ENCODE data around the gene OR8D2.

Gene OR8D2, protein sequence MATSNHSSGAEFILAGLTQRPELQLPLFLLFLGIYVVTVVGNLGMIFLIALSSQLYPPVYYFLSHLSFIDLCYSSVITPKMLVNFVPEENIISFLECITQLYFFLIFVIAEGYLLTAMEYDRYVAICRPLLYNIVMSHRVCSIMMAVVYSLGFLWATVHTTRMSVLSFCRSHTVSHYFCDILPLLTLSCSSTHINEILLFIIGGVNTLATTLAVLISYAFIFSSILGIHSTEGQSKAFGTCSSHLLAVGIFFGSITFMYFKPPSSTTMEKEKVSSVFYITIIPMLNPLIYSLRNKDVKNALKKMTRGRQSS

DNA sequence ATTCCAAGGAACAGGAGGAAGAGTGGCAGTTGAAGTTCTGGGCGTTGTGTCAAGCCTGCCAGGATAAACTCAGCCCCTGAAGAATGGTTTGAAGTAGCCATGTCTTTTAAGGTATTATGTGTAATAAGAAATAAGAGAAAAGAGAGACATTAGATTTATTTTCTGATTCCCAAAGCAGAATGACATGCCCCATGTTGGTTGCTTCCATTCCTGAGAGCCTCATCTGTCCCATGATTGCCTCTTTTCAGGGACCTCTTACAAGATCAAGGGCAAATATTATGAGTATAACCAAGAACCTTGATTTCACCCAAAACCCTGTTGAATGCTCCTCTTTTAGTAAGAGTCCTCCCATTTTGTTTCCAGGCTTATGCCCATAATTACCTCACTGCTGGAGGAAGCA is at the start of gene OR8D2:
TSS of gene OR8D2 (minus strand) at position 101 of the 400 bp plus-strand sequence. CDS start at position 101, 0 bp downstream.
- no peak for DNase-seq (ENCODE audit: low read depth in 2 of 2)

GRCh38 chr11:124359566-124359965 is 39.6 kb upstream of the OR8D2 start:
- DNase-seq (ENCODE audit: low read depth in 2 of 2), result no peak

- DNase-seq (ENCODE audit: low read depth in 2 of 2), result no peak
These were observed 26.4 kb upstream of the OR8D2 start for GRCh38 chr11:124346311-124346955.

DNA sequence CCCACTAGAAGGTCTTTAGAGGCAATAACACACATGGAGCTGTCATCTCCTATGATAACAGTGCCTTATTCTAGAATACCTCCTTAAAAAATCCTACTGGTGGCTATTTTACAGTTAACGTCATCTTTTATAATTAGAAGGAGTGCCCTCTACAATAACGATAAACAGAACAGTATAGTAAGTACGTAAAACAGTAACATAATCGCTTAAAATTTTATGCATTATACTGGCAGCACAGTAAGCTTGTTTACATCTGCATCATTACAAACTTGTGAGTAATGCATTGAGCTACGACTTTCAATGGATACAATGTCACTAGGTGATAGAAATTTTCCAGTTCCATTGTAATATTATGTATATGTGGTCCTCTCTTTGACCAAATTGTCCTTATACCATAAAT is 24.3 kb upstream of the OR8D2 start:
- DNase-seq (ENCODE audit: low read depth in 2 of 2), result no peak

- DNase-seq (ENCODE audit: low read depth in 2 of 2), result no peak
These were observed 20.1 kb upstream of the OR8D2 start for GRCh38 chr11:124340142-124340447.

DNA sequence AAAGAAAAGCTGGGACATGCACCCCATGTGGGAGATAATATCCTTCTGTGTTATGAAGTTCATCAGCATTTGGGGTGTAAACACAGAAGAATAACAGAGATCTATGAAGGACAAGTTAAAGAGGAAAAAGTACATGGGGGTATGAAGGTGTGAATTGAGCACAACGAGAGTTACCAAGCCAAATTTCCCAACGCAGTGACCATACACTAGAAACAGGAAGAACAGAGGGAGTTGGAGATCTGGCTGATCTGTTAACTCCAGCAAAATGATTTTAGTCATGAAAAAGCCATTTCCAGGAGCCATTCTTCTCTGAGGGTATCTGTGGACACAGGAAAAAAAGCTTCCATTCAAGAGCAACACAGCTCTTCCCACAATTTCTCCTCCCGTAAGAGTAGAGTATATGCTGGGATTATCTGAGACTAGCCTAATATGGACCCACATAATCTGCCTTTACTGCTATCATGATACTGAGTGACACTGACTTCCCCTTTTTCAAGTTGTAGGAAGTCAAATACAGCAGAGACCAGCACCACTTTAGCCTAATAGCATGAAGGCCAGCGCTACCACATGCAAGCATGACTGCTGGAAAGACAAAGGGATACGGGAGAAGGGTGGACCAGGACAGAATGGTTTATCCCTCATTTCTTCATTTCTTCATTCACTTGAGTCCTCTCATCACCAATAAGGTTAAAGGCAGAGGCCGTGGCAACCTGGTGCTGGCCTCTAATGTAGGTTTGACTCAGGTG is 19.6 kb upstream of the OR8D2 start:
- no peak for DNase-seq (ENCODE audit: low read depth in 2 of 2)

DNA sequence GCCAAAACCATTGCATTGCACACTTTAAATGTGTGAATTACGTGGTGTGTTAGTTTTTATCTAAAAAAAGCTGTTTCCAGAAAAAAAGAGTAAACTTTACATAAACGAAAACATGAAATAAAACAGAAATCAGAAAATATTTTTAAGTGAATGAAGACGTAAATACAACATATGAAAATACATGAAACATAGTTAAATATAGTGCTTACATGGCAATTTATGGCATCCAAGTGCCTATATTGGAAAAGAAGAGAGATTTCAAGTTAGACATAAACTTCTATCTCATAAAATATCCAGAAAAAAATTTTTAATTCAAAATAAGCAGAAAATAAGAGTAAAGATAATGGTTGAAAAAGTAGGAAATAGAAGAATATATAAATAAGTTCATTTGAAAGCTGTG is 11.9 kb upstream of the OR8D2 start:
- no peak for DNase-seq (ENCODE audit: low read depth in 2 of 2)

GRCh38 chr11:124329787-124330478 is 9.9 kb upstream of the OR8D2 start:
- DNase-seq (ENCODE audit: low read depth in 2 of 2), result no peak

- no peak for DNase-seq (ENCODE audit: low read depth in 2 of 2)
These were observed 7.8 kb upstream of the OR8D2 start for GRCh38 chr11:124327775-124328174.

- no peak for DNase-seq (ENCODE audit: low read depth in 2 of 2)
These were observed 2.4 kb upstream of the OR8D2 start for GRCh38 chr11:124322356-124322755.

- no peak for DNase-seq (ENCODE audit: low read depth in 2 of 2)
These were observed 4.9 kb downstream of the OR8D2 start for GRCh38 chr11:124315052-124315451.

GRCh38 chr11:124313849-124314248 is 6.1 kb downstream of the OR8D2 start, which contains the start of gene OR8D1:
Gene OR8D1, minus strand, starts transcription at chr11:124313949. Its CDS starts 3,183 bp downstream, at chr11:124310766.
- DNase-seq (ENCODE audit: low read depth in 2 of 2), result no peak

GRCh38 chr11:124313131-124313530 is 6.9 kb downstream of the OR8D2 start:
- DNase-seq (ENCODE audit: low read depth in 2 of 2), result no peak

DNA sequence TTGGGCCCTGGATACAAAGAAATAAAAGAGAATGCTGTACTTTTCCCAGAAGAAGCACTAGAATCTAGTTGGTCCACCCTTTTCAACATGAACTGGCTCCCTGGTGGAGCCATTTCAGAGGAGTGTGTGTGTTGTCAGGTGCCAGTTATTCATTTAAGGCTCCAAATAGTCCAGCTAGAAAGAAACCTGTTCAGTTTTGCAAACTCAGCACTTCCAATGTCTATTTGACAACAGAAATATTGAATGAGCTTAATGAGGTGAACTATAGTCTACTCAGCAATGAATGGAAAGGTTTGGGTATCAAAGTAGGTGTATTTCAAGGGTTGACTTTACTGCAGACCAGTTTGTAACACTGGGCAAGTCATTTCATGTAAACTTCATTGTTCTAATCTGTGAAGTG is 8.3 kb downstream of the OR8D2 start:
- no peak for DNase-seq (ENCODE audit: low read depth in 2 of 2)

- DNase-seq (ENCODE audit: low read depth in 2 of 2), result no peak
These were observed 8.7 kb downstream of the OR8D2 start for GRCh38 chr11:124311269-124311668.

DNA sequence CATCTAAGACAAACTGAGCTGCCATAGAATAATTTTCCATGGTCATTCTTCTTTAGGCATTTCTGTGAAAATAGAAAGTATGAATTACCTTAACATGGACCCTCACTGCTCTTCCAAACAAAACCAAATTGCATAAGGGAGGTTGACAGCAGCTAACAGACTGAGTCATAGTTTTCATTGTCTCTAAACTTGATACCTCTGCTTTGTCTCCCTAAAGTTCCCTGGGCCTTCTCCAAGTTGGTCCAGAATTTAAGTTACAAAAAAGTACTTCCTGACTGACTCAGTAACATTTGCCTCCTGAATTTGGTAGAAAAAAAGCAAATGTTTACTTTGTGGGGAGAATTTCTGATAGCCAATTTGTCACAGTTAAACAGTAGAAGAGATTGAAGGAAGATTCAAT is 9.3 kb downstream of the OR8D2 start:
- no peak for DNase-seq (ENCODE audit: low read depth in 2 of 2)

DNA sequence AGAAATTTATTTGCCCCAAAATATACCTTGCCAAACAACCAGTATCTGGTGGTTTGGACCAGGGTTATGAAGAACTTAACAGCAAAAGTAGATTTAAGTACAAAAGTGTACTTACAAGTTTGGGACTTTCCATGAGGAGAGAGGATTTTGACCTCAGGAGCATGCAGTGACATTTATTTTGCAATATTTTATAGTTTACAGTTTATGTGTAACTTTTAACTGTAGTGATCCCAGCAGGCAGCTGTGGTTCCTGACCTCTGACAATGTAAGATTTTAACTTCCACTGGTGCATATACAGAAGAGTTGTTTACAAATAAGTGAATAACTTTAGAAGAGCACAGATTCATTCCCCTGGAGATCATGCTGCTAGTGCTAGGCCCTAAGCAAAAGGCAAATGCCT is 12.9 kb downstream of the OR8D2 start:
- DNase-seq (ENCODE audit: low read depth in 2 of 2), result no peak

DNA sequence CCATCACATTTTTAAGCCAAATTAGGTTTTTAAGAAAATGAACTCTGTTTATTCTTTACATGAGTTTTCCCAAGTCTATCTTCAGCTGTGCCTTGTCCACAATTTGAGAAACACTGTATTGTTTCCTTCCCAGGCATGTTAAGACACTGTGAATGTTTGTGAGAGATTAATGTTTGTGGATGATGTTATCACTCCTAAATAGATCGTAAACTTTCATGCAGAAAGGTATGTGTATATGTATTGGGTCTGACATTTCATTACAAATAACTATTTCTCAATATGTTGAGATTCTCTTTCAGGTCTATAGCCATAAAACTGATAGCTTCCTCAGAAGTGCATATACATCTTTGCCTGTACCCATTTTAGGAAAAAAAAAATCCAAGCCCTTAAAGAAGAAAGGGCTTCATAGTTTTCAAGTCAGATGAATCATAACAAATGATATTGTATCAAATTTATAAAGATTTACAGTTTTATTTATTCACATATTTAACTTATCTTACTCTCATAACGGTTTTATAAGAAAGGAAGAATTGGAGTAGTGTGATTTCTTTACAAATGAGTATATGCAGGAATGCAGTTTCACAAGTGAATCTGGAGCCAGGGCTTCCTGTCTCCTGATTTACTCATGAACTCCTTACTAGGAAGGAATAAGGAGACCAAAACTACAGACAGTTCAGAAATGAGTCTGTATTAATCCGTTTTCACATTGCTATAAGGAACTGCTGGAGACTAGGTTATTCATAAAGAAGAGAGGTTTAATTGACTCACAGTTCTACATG is 17.5 kb downstream of the OR8D2 start:
- DNase-seq (ENCODE audit: low read depth in 2 of 2), result no peak

GRCh38 chr11:124301548-124301947 is 18.4 kb downstream of the OR8D2 start:
- DNase-seq (ENCODE audit: low read depth in 2 of 2), result no peak

DNA sequence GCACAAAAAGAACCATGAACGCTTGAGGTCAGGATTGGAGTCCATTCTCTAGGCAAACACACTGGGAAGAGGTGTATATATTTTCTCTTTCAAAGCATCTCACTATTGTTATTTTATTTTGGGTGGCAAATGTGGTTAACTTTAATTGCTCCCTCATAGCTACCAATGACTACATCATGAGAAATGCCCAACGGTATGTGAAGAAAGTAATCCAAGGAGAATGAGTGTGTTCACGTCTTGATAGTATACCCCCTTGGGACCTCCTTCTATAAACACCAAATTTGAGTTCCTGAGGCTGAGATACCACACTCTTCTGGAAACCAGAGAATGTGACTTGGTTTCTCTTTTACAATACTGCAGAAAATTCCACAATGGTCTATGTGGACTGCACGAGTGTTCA is 22.1 kb downstream of the OR8D2 start:
- no peak for DNase-seq (ENCODE audit: low read depth in 2 of 2)

- DNase-seq (ENCODE audit: low read depth in 2 of 2), result no peak
These were observed 24.0 kb downstream of the OR8D2 start for GRCh38 chr11:124296016-124296415.

GRCh38 chr11:124294687-124295086 is 25.3 kb downstream of the OR8D2 start:
- no peak for DNase-seq (ENCODE audit: low read depth in 2 of 2)
